Lung (tissue), 12 donors: ENCODE measurements around the gene ZNF565. TPM values are rescaled to one million over a fixed set of nuclear protein-coding genes. Genes with fewer than 3 reads are reported as not detected.

Experiments
- ATAC-seq: fragments of 200-7000 bp; cut with Tn5 transposase; one replicate; pipeline ENCODE4 v1.9.1; 2020; ENCODE audit warnings: moderate number of reproducible peaks; ENCODE audit not compliant: insufficient read depth, low FRiP score
- DNase-seq, 3 donors: peaks; one replicate each; pipeline ENCODE4 v3.0.0-alpha.2; 2013 to 2017
- H3K27ac ChIP-seq, 2 donors: one replicate each; pipeline ENCODE4 v1.5.1; 2013; ENCODE audit warnings: mild to moderate bottlenecking in 2 of 2, moderate library complexity in 2 of 2, control low read depth in 1 of 2, inconsistent platforms in 1 of 2, low read depth in 1 of 2, low read length in 1 of 2
- H3K27me3 ChIP-seq, 3 donors: one replicate each; pipeline ENCODE4 v1.5.1; 2013; ENCODE audit warnings: low read length in 2 of 3; ENCODE audit not compliant: control insufficient read depth in 3 of 3, insufficient read depth in 3 of 3
- H3K36me3 ChIP-seq, 4 donors: one replicate each; pipeline ENCODE4 v1.5.1; 2013; ENCODE audit warnings: low read length in 4 of 4, mild to moderate bottlenecking in 1 of 4, moderate library complexity in 1 of 4; ENCODE audit not compliant: control insufficient read depth in 4 of 4, insufficient read depth in 4 of 4
- H3K4me1 ChIP-seq, 5 donors: one replicate each; pipeline ENCODE4 v1.5.1; 2013; ENCODE audit warnings: low read length in 5 of 5, mild to moderate bottlenecking in 2 of 5, moderate library complexity in 1 of 5; ENCODE audit not compliant: control insufficient read depth in 5 of 5, insufficient read depth in 5 of 5
- H3K4me3 ChIP-seq: one replicate; pipeline ENCODE4 v1.5.1; 2013; ENCODE audit warnings: mild to moderate bottlenecking, control low read depth, moderate library complexity
- H3K9ac ChIP-seq, 2 donors: one replicate each; pipeline ENCODE4 v1.5.1; 2013; ENCODE audit warnings: low read length in 2 of 2, control low read depth in 1 of 2; ENCODE audit not compliant: insufficient read depth in 1 of 2
- H3K9me3 ChIP-seq, 4 donors: one replicate each; pipeline ENCODE4 v1.5.1; 2013; ENCODE audit warnings: low read length in 3 of 4, mild to moderate bottlenecking in 1 of 4, moderate library complexity in 1 of 4; ENCODE audit not compliant: control insufficient read depth in 4 of 4, insufficient read depth in 3 of 4
- CTCF ChIP-seq: IDR thresholded peaks from 2 replicates; pipeline ENCODE4 v1.5.1; 2012; ENCODE audit warnings: mild to moderate bottlenecking; ENCODE audit errors: control extremely low read depth, extremely low read depth
- WGBS, 2 donors: extraction: QIAGEN DNeasy Blood & Tissue Kit; methylation state at CpG; one replicate each; pipeline ENCODE4 v1.1.7; 2013; 5-methylcytosine and 5-hydroxymethylcytosine counted together
- polyA plus RNA-seq, 2 donors: library from polyadenylated mRNA; stranded (reverse); fragments of 200-250 nt; gene quantifications; one replicate each; pipeline ENCODE4 v1.2.1, GENCODE V29; 2013
- total RNA-seq, 2 donors: library from RNA; depleted of rRNA in 1 of 2; stranded (reverse); fragments of >200 nt in 1 of 2; gene quantifications; one replicate each; pipeline ENCODE4 v1.2.1, GENCODE V29; 2014 to 2021
- donor health status: control.
- donor health status: control.
- donor health status: Bipolar disorder and iron deficiency.
- donor health status: healthy.
- donor health status: DM: yes; HTN: yes; CAD: no.

ZNF565 gene
- total and polyA plus RNA-seq, 4 donors, result 2.5 to 8.4 (median 2.9) TPM

GRCh38 chr19:36257520-36257876 is 43.0 kb upstream of the ZNF565 start:
- peak overlapping the region; percentile 25 for H3K4me3 ChIP-seq

GRCh38 chr19:36256853-36257519 is 42.5 kb upstream of the ZNF565 start:
- peaks cover 0 to 3% (median 0%) of the 10 kb centered on the region in 5 donors for H3K4me1 ChIP-seq
- DNase-seq (no peak), ATAC-seq (no peak)
- no peak for TF ChIP-seq CTCF
- H3K4me3 ChIP-seq, result peak overlapping the region; percentile 25
- H3K9ac ChIP-seq, result no peak overlapping the region
- peaks cover 0 to 43% (median 0%) of the 10 kb centered on the region in 4 donors for H3K9me3 ChIP-seq
- no peaks in the 10 kb centered on the region for H3K36me3 ChIP-seq
- WGBS, 2 donors, result 67 to 71% methylated on average over 42 of the region's 42 CpGs
- no peaks in the 10 kb centered on the region for H3K27me3 ChIP-seq
- no peak overlapping the region for H3K27ac ChIP-seq

More at GRCh38 chr19:36257520-36257876, 43.0 kb upstream of the ZNF565 start:
- no peaks in the 10 kb centered on the region for H3K36me3 ChIP-seq
- 14 to 15% methylated on average over 37 of the region's 37 CpGs for WGBS, 2 donors
- no peak overlapping the region for H3K27ac ChIP-seq
- peaks cover 0 to 3% (median 0%) of the 10 kb centered on the region in 5 donors for H3K4me1 ChIP-seq
- DNase-seq, result peak; percentile 9 to 37 (median 19)
- H3K9me3 ChIP-seq, result peaks cover 0 to 43% (median 0%) of the 10 kb centered on the region in 4 donors
- H3K9ac ChIP-seq, result no peak overlapping the region
- ATAC-seq, result no peak
- H3K27me3 ChIP-seq, result no peaks in the 10 kb centered on the region
- no peak for TF ChIP-seq CTCF

- no peak for TF ChIP-seq CTCF
Observed at GRCh38 chr19:36256064-36256463, 41.6 kb upstream of the ZNF565 start.

More at GRCh38 chr19:36256064-36256463, 41.6 kb upstream of the ZNF565 start:
- no peak overlapping the region for H3K9ac ChIP-seq
- H3K4me1 ChIP-seq, result peaks cover 0 to 3% (median 0%) of the 10 kb centered on the region in 5 donors
- 95 to 96% methylated on average over 15 of the region's 15 CpGs for WGBS, 2 donors
- no peak for DNase-seq
- no peak for ATAC-seq
- no peak overlapping the region for H3K4me3 ChIP-seq
- H3K9me3 ChIP-seq, result peaks cover 0 to 43% (median 0%) of the 10 kb centered on the region in 4 donors
- H3K36me3 ChIP-seq, result no peaks in the 10 kb centered on the region
- H3K27me3 ChIP-seq, result no peaks in the 10 kb centered on the region
- no peak overlapping the region for H3K27ac ChIP-seq
